Daoy (cell line): ENCODE data around the gene STX2. TPM values are rescaled to one million over a fixed set of nuclear protein-coding genes. Genes with fewer than 3 reads are reported as not detected.
"Not testable (repeated sequence)": the region's sequence is repeated elsewhere in the genome, so short reads cannot be mapped to it uniquely, and the experiment has no call there.

ENCODE experiments used
- DNase-seq: peaks from one replicate; pipeline ENCODE4 v3.0.0-alpha.2; 2015; ENCODE audit warnings: low read depth
- total RNA-seq: library from RNA; depleted of rRNA; stranded (reverse); fragments of >200 nt; shearing (Covaris generic); gene quantifications from 2 replicates; pipeline ENCODE4 v1.2.3, GENCODE V29; 2014

STX2 gene
- total RNA-seq, 1 experiment from 2014 or later = 24.3 TPM

GRCh38 chr12:130800312-130800711, 38.7 kb downstream of the STX2 start:
- DNase-seq = no peak

GRCh38 chr12:130799051-130799450, 40.0 kb downstream of the STX2 start:
- DNase-seq = no peak

DNA sequence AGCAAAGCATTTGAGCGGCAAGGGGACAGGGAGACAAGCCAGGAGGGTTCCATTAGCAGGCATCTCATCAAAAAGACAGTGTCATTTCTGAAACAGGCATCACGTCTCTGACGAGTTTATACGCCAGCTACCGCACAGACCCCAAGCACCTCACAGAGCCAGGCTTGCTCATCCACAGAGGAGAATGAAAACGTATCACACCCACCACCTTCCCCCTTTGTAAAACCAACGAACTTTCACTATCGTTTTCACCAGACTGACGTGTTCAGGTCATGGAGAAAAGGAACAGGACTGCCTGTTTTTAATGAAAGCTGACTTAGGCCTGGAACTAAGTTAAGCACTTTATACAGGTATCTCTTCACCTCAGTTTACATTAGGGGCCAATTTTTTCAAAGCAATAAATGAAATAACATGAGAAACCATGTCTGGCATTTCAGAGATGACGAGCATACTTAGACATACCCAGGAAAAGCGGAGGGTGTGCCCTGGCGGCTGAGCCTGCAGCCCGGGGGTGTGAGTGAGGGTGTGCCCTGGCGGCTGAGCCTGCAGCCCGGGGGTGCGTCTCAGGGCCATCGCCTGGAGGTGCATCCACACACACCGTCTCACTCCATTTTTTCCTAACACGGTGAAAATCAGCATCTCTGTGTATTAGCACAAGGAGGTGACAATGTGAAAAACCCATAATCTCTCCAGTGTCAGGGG, 41.9 kb downstream of the STX2 start:
- no peak for DNase-seq

- no peak for DNase-seq
Observed at GRCh38 chr12:130795906-130796305, 43.1 kb downstream of the STX2 start.

DNA sequence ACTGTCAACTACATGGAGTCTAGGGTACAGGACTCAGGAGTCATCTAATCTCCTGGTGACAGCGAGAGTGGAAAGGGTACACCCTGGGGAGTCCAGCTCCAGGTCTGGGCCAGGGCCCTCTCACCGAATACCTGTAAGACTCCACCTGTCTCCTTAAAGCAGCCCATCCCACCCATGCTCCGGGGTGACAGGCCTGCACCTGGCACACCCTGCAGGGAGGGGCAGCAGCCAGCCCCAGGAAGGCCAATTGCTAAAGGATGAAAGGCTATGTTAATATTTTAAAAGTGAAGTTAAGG, 45.5 kb downstream of the STX2 start:
- no peak for DNase-seq

DNA sequence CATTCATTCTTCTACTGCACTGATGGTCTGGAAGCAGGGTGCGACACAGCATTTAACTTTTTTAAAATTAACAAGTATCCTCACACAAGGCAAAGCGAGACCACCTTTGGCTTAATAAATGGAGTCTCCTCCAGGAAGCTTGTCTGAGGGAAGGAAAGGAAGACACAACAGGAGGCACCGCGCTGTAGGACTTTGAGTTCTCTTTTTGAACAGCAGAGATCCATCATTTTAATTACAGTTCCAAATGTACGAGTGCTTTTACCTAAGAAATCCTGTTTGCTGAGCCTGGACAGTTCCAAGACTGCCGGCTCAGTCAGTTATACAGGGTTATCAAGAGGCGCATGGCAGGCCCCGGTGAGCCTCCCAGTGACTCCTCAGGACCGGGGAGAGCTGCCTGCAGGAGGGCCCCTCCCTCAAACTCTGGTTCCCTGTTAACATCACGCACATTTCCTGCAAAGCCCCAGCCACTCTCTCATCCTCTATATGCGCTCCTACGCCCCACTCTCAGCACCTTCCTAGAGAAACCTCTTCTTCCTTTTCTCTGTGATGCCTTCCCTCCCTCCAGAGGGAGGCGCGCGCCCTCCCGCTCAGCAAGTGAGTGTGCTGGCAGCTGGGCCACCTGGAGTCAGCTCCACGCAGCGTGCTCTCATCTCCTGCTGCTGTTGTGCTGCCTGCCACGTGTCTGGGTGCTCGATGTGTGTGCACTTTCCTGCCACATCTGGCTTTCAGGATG, 46.1 kb downstream of the STX2 start:
- no peak for DNase-seq

- no peak for DNase-seq
Observed at GRCh38 chr12:130791629-130792028, 47.4 kb downstream of the STX2 start.

- no peak for DNase-seq
Observed at GRCh38 chr12:130788515-130788914, 50.5 kb downstream of the STX2 start.

GRCh38 chr12:130787445-130788410, 51.3 kb downstream of the STX2 start:
- no peak for DNase-seq

DNA sequence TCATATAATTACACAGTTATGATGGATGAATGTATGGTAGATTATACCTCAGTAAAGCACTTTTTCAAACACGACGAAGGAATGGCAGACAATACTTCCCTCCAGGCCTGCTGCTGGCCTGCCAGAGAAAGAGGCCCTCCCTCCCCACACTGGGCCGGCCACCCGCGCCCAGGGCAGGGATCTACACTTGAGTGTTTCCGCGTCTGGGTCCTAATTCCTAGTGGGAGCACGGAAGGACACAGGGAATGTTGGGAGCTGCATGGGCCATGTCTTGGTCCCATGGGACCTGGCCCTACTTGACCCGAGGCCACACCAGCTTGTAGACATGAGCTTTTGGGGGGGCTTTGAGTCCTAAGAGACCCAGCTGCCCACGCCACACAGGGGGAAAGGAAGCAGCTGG, 52.0 kb downstream of the STX2 start:
- no peak for DNase-seq

DNA sequence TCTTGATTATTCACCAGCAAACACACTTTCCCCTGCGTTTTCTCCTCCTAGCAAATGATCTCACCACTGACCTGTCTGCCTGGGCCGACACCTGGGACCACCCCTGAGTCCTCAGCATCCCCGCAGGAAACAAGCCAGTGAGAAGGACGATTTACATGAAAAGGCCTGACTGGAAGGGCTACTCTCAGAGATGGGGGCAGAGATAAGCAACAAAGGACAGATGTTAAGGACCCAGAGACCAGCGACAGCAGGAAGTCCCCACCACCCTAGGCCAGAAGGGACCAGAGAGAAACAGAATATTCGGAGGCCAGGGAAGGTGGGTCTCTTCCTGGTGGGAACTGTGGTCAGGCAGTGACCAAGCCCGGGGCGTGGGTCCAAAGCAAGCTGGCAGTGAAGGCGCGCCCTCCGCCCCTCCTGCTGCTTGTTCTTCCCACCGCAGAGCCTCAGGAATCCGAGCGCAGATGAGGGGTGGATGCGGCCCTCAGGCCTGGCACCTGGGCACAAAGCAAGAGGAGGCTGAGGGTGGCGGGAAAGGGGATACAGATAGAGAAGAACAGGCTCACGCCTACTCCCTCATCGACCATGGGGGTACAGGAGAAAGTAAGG, 55.8 kb downstream of the STX2 start:
- DNase-seq = no peak

- not testable (repeated sequence) for DNase-seq
Observed at GRCh38 chr12:130782245-130782644, 56.8 kb downstream of the STX2 start.

GRCh38 chr12:130780880-130781575, 58.0 kb downstream of the STX2 start:
- DNase-seq = no peak

- no peak for DNase-seq
Observed at GRCh38 chr12:130780325-130780724, 58.7 kb downstream of the STX2 start.

- no peak for DNase-seq
Observed at GRCh38 chr12:130778776-130779175, 60.3 kb downstream of the STX2 start.

DNA sequence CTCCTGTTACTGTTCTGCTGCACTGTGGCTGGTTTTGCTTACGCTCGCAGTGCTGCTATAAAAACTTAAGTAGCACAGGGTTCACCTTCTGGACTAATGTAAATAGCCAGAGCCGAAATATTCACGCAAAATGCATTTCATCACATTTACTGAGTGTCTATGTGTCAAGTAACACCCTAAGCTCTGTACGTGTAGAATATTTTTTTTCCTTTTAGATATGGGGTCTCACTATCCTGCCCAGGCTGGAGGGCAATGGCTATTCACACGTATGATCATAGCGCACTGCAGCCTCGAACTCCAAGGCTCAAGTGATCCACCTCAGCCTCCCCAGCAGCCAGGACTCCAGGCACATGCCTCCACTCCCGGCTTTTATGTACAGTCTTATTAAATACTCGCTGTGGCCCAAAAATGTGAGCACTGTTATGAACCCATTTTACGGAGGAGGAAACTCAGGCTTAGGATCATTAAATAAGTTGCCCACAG, 62.2 kb downstream of the STX2 start:
- DNase-seq = no peak

DNA sequence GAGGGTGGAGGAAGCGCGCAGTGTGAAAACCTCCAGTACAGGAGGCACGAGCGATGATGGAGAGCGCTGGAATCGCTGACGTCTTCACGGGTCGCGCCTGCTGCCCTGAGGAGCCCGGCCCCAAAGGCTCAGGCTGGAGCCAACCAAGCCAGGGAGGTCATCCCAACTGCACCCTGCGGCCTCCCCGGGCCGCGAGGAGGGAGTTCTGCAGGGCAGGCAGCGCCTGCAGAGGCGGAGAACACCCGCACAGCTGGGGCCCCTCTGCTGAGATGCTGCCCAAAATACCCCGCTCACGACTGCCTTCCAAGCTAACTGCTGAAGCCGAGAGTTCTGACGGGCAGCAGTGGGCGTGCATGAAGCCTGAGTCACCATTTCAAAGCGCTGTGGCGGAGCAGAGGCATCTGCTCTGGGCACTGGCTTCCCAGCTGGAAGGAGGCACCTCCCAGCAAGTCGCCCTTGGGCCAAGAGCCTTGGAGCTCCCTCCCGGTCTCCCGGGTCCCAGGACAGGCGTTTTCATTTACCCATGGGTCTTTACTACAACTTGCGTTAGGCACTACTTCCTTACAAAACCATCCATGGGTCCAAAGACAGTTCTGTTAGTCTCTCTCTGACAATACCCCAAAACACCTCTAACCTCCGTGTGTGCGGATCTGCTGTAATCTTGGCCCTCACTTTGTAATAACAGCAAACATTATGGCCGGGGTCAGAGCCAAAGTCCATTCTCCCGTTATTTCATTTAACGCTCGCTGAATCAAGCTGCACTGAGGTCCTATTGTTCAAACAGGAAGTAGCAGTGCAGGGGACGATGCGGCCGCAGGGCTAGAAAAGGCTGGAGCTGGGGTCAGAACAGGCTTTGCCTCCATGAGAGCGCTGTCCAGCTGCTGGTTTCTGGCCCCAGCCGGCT, 62.8 kb downstream of the STX2 start:
- DNase-seq = peak; percentile 91

DNA sequence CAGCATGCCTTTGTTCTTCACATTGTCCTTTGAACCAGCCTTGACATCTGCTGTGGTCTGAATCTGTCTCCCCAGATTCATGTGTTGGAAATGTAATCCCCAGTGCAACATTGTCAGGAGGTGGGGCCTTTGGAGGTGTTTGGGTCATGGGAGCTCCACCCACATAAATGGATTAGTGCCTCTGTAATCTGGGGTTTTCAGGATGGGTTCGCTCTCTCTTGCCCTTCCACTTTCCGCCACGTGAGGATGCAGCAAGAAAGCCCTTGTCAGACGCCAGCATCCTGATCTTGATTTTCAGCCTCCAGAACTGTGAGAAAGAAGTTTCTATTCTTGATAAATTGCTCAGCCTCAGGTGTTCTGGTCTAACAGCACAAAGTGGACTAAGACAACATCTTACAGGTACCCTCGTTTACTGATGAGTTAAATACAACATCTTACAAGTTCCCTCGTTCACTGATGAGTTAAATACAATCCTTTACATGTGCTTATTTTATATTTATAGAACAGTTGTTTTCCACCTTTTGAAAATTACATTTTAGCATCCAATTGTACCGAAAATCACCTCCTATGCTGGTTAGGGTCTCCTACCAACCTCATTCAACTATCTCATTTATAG, 68.5 kb downstream of the STX2 start:
- DNase-seq = no peak

DNA sequence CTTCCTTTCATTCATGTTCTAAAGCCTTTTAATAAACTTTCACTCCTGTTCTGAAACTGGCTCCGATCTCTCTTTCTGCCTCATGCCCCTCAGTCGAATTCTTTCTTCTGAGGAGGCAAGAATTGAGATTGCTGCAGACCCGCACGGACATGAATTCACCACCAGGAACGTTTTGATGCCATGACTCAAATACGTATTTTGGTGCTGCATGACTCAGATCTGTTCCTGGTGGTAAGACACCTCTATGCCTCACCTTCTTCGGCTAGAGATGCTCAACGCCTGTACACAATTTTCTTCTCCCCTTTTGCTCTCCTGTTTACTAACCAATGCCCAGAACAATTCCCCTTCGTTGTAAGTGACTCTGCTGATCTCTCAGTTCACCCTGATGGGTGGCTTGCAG, 70.9 kb downstream of the STX2 start:
- DNase-seq = no peak

GRCh38 chr12:130766470-130766869, 72.6 kb downstream of the STX2 start:
- DNase-seq = no peak
